ENCODE data around the gene KYAT1.

The KYAT1 gene

DNA sequence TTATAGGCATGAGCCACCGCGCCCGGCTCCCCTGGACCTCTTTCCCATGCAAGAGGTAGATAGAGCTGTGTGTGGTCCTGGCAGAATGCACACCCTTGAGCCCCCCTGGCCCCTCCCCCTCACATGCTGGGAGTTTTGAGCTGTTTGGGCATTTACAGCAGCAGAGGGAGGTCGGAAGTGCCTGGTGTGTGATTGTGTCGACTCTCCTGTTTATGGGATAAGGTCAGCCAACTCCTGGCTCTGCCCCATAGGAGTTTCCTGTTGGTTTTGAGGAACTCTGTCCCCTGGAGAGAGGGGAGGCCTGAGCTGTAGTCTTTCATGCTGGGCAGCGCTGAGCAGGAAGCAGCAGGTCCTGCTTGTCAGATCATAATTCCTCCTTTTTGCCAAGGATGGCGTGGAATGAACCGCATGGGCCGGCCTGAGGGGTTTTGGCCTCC lies 6.2 kb upstream of the KYAT1 start:
- no peak for TF ChIP-seq EZH2 (IDR thresholded peaks at IDR 0.05; ENCODE audit: borderline replicate concordance, low read depth, low read length, severe bottlenecking)
- TF ChIP-seq, protein P1, sequence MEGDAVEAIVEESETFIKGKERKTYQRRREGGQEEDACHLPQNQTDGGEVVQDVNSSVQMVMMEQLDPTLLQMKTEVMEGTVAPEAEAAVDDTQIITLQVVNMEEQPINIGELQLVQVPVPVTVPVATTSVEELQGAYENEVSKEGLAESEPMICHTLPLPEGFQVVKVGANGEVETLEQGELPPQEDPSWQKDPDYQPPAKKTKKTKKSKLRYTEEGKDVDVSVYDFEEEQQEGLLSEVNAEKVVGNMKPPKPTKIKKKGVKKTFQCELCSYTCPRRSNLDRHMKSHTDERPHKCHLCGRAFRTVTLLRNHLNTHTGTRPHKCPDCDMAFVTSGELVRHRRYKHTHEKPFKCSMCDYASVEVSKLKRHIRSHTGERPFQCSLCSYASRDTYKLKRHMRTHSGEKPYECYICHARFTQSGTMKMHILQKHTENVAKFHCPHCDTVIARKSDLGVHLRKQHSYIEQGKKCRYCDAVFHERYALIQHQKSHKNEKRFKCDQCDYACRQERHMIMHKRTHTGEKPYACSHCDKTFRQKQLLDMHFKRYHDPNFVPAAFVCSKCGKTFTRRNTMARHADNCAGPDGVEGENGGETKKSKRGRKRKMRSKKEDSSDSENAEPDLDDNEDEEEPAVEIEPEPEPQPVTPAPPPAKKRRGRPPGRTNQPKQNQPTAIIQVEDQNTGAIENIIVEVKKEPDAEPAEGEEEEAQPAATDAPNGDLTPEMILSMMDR (IDR thresholded peaks at IDR 0.05; ENCODE audit: borderline replicate concordance, extremely low read depth, low read length, poor library complexity, severe bottlenecking), result no peak
- Histone ChIP-seq H3K27ac (ENCODE audit: low read length) (no peak overlapping the region), H3K27me3 (ENCODE audit: insufficient read depth, low read length, poor library complexity) (no peaks in the 10 kb centered on the region), H2AFZ (ENCODE audit: low read depth, low read length) (no peak overlapping the region), H3K4me1 (ENCODE audit: insufficient read depth, low read length) (peaks cover 15% of the 10 kb centered on the region), H3K79me2 (ENCODE audit: insufficient read depth, low read length) (peaks cover 57% of the 10 kb centered on the region), H3K4me3 (ENCODE audit: low read depth in 1 of 2, low read length in 2 of 2) (no peak overlapping the region), H4K20me1 (ENCODE audit: insufficient read depth, low read length) (peaks cover 16% of the 10 kb centered on the region), H3K9ac (ENCODE audit: low read depth, low read length) (no peak overlapping the region), H3K4me2 (ENCODE audit: insufficient read depth, low read length) (no peak overlapping the region), H3K36me3 (ENCODE audit: insufficient read depth, low read length) (peaks cover 55% of the 10 kb centered on the region), H3K9me3 (ENCODE audit: insufficient read depth, low read length, severe bottlenecking) (no peaks in the 10 kb centered on the region)
- no peak for ATAC-seq (ENCODE audit: insufficient read depth, low read depth)
- no peak for DNase-seq

DNA sequence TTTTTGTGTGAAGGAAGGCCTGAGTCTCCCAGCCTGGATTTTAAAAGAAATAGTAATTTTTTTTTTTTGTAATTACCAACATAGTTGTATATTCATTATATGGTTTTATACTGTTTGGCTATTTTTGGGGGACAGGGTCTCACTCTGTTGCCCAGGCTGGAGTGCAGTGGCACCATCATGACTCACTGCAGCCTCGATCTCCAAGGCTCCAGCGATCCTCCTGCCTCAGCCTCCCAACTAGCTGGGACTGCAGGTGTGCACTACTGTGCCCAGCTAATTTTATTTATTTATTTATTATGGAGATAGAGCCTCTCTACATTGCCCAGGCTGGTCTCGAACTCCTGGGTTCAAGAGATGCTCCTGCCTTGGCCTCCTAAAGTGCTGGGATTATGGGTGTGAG lies 5.3 kb upstream of the KYAT1 start:
- H3K27me3 ChIP-seq (ENCODE audit: insufficient read depth, low read length, poor library complexity), result no peaks in the 10 kb centered on the region
- no peaks in the 10 kb centered on the region for H3K9me3 ChIP-seq (ENCODE audit: insufficient read depth, low read length, severe bottlenecking)
- peaks cover 49% of the 10 kb centered on the region for H3K36me3 ChIP-seq (ENCODE audit: insufficient read depth, low read length)
- peaks cover 16% of the 10 kb centered on the region for H4K20me1 ChIP-seq (ENCODE audit: insufficient read depth, low read length)
- H3K27ac ChIP-seq (ENCODE audit: low read length), result no peak overlapping the region
- H3K9ac ChIP-seq (ENCODE audit: low read depth, low read length), result no peak overlapping the region
- no peak for ATAC-seq (ENCODE audit: insufficient read depth, low read depth)
- TF ChIP-seq, protein P1 (IDR thresholded peaks at IDR 0.05; ENCODE audit: borderline replicate concordance, extremely low read depth, low read length, poor library complexity, severe bottlenecking), result no peak
- no peak for TF ChIP-seq EZH2 (IDR thresholded peaks at IDR 0.05; ENCODE audit: borderline replicate concordance, low read depth, low read length, severe bottlenecking)
- no peak overlapping the region for H3K4me3 ChIP-seq (ENCODE audit: low read depth in 1 of 2, low read length in 2 of 2)
- peaks cover 65% of the 10 kb centered on the region for H3K79me2 ChIP-seq (ENCODE audit: insufficient read depth, low read length)
- no peak overlapping the region for H3K4me2 ChIP-seq (ENCODE audit: insufficient read depth, low read length)
- no peak for DNase-seq
- peaks cover 16% of the 10 kb centered on the region for H3K4me1 ChIP-seq (ENCODE audit: insufficient read depth, low read length)
- no peak overlapping the region for H2AFZ ChIP-seq (ENCODE audit: low read depth, low read length)

DNA sequence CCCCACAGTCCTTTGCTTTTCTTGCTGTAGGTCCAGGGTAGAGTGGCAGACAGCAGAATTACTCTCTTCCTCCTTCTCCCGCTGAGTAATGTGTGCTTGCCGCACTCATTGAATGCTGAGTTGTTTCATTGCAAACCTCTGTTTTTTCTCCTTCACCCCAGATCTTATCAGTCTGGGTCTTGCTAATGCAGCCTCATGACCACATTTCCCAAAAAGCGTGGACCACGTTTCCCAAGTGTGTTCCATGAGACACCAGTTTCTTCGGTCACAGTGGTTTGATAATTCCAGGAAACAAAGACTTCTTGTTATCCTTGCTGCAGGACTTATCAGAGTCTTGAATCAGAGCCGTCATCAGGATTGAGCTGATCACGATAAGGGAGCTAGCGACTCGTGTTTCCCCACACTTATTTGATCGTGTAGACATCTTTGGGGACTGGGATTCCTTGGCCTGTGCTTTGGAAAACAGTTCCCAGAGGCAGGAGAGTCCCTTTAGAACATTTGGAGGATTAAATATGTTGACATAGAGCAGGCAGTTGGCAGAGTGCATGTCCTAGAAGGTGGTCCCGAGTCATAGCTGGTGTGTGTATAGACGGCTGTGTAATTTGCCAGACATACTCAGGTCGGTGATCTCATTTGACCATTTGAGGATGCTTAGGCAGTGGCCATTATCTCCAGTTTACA lies 4.6 kb upstream of the KYAT1 start:
- no peak overlapping the region for H3K9ac ChIP-seq (ENCODE audit: low read depth, low read length)
- H3K27ac ChIP-seq (ENCODE audit: low read length), result no peak overlapping the region
- TF ChIP-seq, protein P1 (IDR thresholded peaks at IDR 0.05; ENCODE audit: borderline replicate concordance, extremely low read depth, low read length, poor library complexity, severe bottlenecking), result no peak
- TF ChIP-seq EZH2 (IDR thresholded peaks at IDR 0.05; ENCODE audit: borderline replicate concordance, low read depth, low read length, severe bottlenecking), result no peak
- no peak overlapping the region for H3K4me3 ChIP-seq (ENCODE audit: low read depth in 1 of 2, low read length in 2 of 2)
- H3K79me2 ChIP-seq (ENCODE audit: insufficient read depth, low read length), result peaks cover 66% of the 10 kb centered on the region
- no peak overlapping the region for H2AFZ ChIP-seq (ENCODE audit: low read depth, low read length)
- peaks cover 16% of the 10 kb centered on the region for H3K4me1 ChIP-seq (ENCODE audit: insufficient read depth, low read length)
- no peak overlapping the region for H3K4me2 ChIP-seq (ENCODE audit: insufficient read depth, low read length)
- H3K36me3 ChIP-seq (ENCODE audit: insufficient read depth, low read length), result peaks cover 43% of the 10 kb centered on the region
- H3K27me3 ChIP-seq (ENCODE audit: insufficient read depth, low read length, poor library complexity), result no peaks in the 10 kb centered on the region
- peaks cover 16% of the 10 kb centered on the region for H4K20me1 ChIP-seq (ENCODE audit: insufficient read depth, low read length)
- DNase-seq (no peak), ATAC-seq (ENCODE audit: insufficient read depth, low read depth) (no peak)
- no peaks in the 10 kb centered on the region for H3K9me3 ChIP-seq (ENCODE audit: insufficient read depth, low read length, severe bottlenecking)

Data from DND-41 (cell line).